OCI-LY7 (cell line): ENCODE results near the gene IGFN1. TPM values are rescaled to one million over a fixed set of nuclear protein-coding genes. Genes with fewer than 3 reads are reported as not detected.
"Not testable (repeated sequence)": the region's sequence is repeated elsewhere in the genome, so short reads cannot be mapped to it uniquely, and the experiment has no call there.

Source experiments
- BruUV-seq: library from RNA; stranded (reverse); fragments of 400-500 nt; replicated peaks from 2 replicates; lab custom pipeline; 2021; lab: Mats Ljungman, UMichigan
- CTCF ChIA-PET: fragments of 300-600 bp; sonication (Branson Sonifier 250); formaldehyde crosslinking; loops from one replicate; lab custom pipeline; 2022; ENCODE audit warnings: antibody characterized with exemption; ENCODE audit not compliant: unreplicated experiment; lab: Charles Lee
- POLR2A ChIA-PET: fragments of 300-600 bp; sonication (Branson Sonifier 250); formaldehyde crosslinking; loops from one replicate; lab custom pipeline; 2022; ENCODE audit warnings: antibody characterized with exemption; lab: Charles Lee
- DNase-seq: peaks from one replicate; pipeline ENCODE4 v3.0.0-alpha.2; 2015; ENCODE audit warnings: low spot score
- H2AFZ ChIP-seq: fragments of 200-600 bp; sonication (generic), shearing (Covaris generic); 2 replicates; pipeline ENCODE4 v1.6.1; 2014; ENCODE audit warnings: mild to moderate bottlenecking, antibody characterized with exemption, low read length, moderate library complexity
- H3K27ac ChIP-seq: fragments of 200-600 bp; sonication (generic); 2 replicates; pipeline ENCODE4 v1.5.1; 2014; ENCODE audit warnings: mixed run types, low read depth, mild to moderate bottlenecking, moderate library complexity, low read length, inconsistent platforms; ENCODE audit not compliant: poor library complexity, severe bottlenecking
- H3K36me3 ChIP-seq: fragments of 200-600 bp; sonication (generic); 2 replicates; pipeline ENCODE4 v1.6.1; 2014; ENCODE audit warnings: mild to moderate bottlenecking, antibody characterized with exemption, low read length, moderate library complexity, mixed read lengths; ENCODE audit not compliant: insufficient read depth
- H3K4me1 ChIP-seq: fragments of 200-600 bp; sonication (generic); 2 replicates; pipeline ENCODE4 v1.5.1; 2014; ENCODE audit warnings: mild to moderate bottlenecking, low read length; ENCODE audit not compliant: insufficient read depth, poor library complexity, severe bottlenecking
- H3K4me2 ChIP-seq: fragments of 200-600 bp; sonication (generic); 2 replicates; pipeline ENCODE4 v1.6.1; 2014; ENCODE audit warnings: mild to moderate bottlenecking, low read length
- H3K4me3 ChIP-seq: fragments of 200-600 bp; sonication (generic); 2 replicates; pipeline ENCODE4 v1.5.1; 2014; ENCODE audit warnings: mild to moderate bottlenecking, low read depth, low read length; ENCODE audit not compliant: poor library complexity, severe bottlenecking
- H3K79me2 ChIP-seq: fragments of 200-600 bp; sonication (generic); 2 replicates; pipeline ENCODE4 v1.6.1; 2016; ENCODE audit warnings: low read depth, mild to moderate bottlenecking, low read length, moderate library complexity, mixed read lengths; ENCODE audit not compliant: insufficient read depth
- H3K9me2 ChIP-seq: fragments of 200-600 bp; sonication (generic); 2 replicates; pipeline ENCODE4 v1.6.1; 2016; ENCODE audit warnings: mild to moderate bottlenecking, low read length, mixed read lengths; ENCODE audit not compliant: insufficient read depth
- H3K9me3 ChIP-seq: fragments of 200-600 bp; sonication (generic); 2 replicates; pipeline ENCODE4 v1.6.1; 2014; ENCODE audit warnings: mild to moderate bottlenecking, mixed run types, low read length, mixed read lengths
- H4K20me1 ChIP-seq: fragments of 200-600 bp; sonication (generic); 2 replicates; pipeline ENCODE4 v1.6.1; 2014; ENCODE audit warnings: mild to moderate bottlenecking, antibody characterized with exemption, low read length, moderate library complexity, mixed read lengths; ENCODE audit not compliant: insufficient read depth
- CTCF ChIP-seq: fragments of 200-600 bp; sonication (generic); conservative IDR thresholded peaks from 2 replicates; pipeline ENCODE4 v1.5.1; 2014; ENCODE audit warnings: mild to moderate bottlenecking, antibody characterized with exemption, low read length, moderate library complexity, mixed read lengths
- EZH2phosphoT487 ChIP-seq: fragments of 200-600 bp; sonication (generic); IDR thresholded peaks from 2 replicates; pipeline ENCODE4 v1.6.1; 2018; ENCODE audit warnings: low read depth, borderline replicate concordance, mild to moderate bottlenecking, mixed run types, antibody characterized with exemption, low read length, moderate library complexity, mixed read lengths
- intact Hi-C: fragments of 100-400 bp; cut with micrococcal nuclease; formaldehyde crosslinking; loops from one replicate; pipeline ENCODE4 v1.10.0; 2022; ENCODE audit not compliant: unreplicated experiment
- total RNA-seq, 2 experiments: library from RNA; depleted of rRNA in 1 of 2; stranded (reverse); fragments of >200 nt in 1 of 2; shearing (Covaris generic) in 1 of 2; gene quantifications; 2 replicates each; pipeline ENCODE4 v1.2.3, GENCODE V29; 2014 to 2022

The IGFN1 gene
- total RNA-seq, 2 experiments from 2014 or later, result not detected

GRCh38 chr1:201157949-201158348 lies 32.7 kb upstream of the IGFN1 start:
- no TSS peak for BruUV-seq
- no peaks in the 10 kb centered on the region for H4K20me1 ChIP-seq
- CTCF ChIA-PET, result no interaction called here
- peaks cover 5% of the 10 kb centered on the region; the same call in 1 of the 2 replicates for H3K9me3 ChIP-seq
- TF ChIP-seq EZH2phosphoT487 (no peak), CTCF (no peak)
- H3K4me1 ChIP-seq, result peaks cover 17% of the 10 kb centered on the region
- no peaks in the 10 kb centered on the region for H3K79me2 ChIP-seq
- intact Hi-C loops, result no loop called here
- no peak overlapping the region for H3K4me2 ChIP-seq
- POLR2A ChIA-PET, result interaction anchor here (0.6 kb wide), 1 partner anchor 385 kb away, joined by 3 read pairs; no protein-coding TSS in a partner anchor
- H3K36me3 ChIP-seq, result no peaks in the 10 kb centered on the region
- H3K27ac ChIP-seq, result no peak overlapping the region
- no peak overlapping the region for H3K4me3 ChIP-seq
- no peak overlapping the region for H2AFZ ChIP-seq
- no peak for DNase-seq
- no peaks in the 10 kb centered on the region for H3K9me2 ChIP-seq

DNA sequence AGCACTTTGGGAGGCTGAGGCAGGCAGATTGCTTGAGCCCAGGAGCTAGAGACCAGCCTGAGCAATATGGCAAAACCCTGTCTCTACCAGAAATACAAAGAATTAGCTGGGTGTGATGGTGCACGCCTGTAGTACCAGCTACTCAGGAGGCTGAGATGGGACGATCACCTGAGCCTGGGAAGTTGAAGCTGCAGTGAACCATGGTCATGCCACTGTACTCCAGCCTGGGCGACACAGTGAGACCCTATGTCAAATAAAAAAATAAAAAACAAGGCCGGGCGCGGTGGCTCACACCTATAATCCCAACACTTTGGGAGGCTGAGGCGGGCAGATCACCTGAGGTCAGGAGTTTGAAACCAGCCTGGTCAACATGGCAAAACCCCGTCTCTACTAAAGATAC lies 27.6 kb upstream of the IGFN1 start:
- CTCF ChIA-PET, H4K20me1 ChIP-seq, H3K27ac ChIP-seq, intact Hi-C loops, H3K36me3 ChIP-seq, H3K4me3 ChIP-seq, DNase-seq, H2AFZ ChIP-seq, BruUV-seq, H3K9me3 ChIP-seq, H3K4me1 ChIP-seq, H3K9me2 ChIP-seq, H3K79me2 ChIP-seq, POLR2A ChIA-PET, H3K4me2 ChIP-seq: not testable (repeated sequence)

- DNase-seq, result no peak
- Histone ChIP-seq H3K4me1 (peaks cover 3% of the 10 kb centered on the region), H3K4me2 (no peak overlapping the region), H3K4me3 (no peak overlapping the region), H3K79me2 (no peaks in the 10 kb centered on the region), H2AFZ (no peak overlapping the region), H3K9me2 (no peaks in the 10 kb centered on the region), H3K27ac (no peak overlapping the region), H3K9me3 (no peaks in the 10 kb centered on the region), H3K36me3 (no peaks in the 10 kb centered on the region), H4K20me1 (no peaks in the 10 kb centered on the region)
- ChIA-PET CTCF (no interaction called here), POLR2A (no interaction called here)
- no TSS peak for BruUV-seq
- intact Hi-C loops, result no loop called here
- TF ChIP-seq EZH2phosphoT487, result no peak
- TF ChIP-seq CTCF, result no peak
These were observed 26.9 kb upstream of the IGFN1 start for GRCh38 chr1:201163707-201164106.
